ENCODE data around the gene MRPS5.

The MRPS5 gene

DNA sequence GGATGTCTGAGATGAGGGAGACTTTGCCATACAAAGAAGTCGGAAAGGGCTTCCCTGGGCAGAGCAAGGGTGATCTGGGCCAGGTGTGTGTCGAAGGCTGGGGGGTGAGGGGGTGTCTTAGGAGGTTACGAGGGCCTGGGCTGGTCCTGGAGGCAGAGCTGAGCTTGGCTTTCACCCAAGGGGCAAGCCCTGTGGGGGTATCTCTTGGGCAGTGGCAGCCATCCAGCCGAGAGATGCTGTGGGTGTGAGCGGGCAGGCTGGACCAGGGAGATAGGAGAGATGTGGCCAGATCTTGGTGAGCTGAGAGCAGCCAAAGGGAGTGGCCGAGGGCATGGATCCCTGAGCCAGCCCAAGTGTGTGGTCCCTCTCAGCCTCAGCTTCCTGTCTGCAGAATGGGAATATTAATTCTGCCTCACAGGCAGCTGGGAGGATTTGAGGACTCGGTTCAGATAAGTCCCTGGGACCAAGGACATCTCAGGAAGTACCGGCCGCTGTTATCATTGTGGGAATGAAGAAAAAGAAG, 63.1 kb downstream of the MRPS5 start:
- H3K27ac ChIP-seq, result no peak overlapping the region
- no peak for TF ChIP-seq ZFX (IDR thresholded peaks at IDR 0.05)
- TF ChIP-seq, protein P1, sequence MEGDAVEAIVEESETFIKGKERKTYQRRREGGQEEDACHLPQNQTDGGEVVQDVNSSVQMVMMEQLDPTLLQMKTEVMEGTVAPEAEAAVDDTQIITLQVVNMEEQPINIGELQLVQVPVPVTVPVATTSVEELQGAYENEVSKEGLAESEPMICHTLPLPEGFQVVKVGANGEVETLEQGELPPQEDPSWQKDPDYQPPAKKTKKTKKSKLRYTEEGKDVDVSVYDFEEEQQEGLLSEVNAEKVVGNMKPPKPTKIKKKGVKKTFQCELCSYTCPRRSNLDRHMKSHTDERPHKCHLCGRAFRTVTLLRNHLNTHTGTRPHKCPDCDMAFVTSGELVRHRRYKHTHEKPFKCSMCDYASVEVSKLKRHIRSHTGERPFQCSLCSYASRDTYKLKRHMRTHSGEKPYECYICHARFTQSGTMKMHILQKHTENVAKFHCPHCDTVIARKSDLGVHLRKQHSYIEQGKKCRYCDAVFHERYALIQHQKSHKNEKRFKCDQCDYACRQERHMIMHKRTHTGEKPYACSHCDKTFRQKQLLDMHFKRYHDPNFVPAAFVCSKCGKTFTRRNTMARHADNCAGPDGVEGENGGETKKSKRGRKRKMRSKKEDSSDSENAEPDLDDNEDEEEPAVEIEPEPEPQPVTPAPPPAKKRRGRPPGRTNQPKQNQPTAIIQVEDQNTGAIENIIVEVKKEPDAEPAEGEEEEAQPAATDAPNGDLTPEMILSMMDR (conservative IDR thresholded peaks at IDR 0.05), result no peak

- TF ChIP-seq ZFX (IDR thresholded peaks at IDR 0.05), result no peak
- TF ChIP-seq, protein P1 (conservative IDR thresholded peaks at IDR 0.05), result no peak
- no peak overlapping the region for H3K27ac ChIP-seq
These were observed 63.9 kb downstream of the MRPS5 start for GRCh38 chr2:95057535-95058370.

GRCh38 chr2:95056461-95057459, 64.8 kb downstream of the MRPS5 start:
- TF ChIP-seq, protein P1 (conservative IDR thresholded peaks at IDR 0.05), result no peak
- TF ChIP-seq ZFX (IDR thresholded peaks at IDR 0.05), result no peak
- no peak overlapping the region for H3K27ac ChIP-seq

- TF ChIP-seq, protein P1 (conservative IDR thresholded peaks at IDR 0.05), result no peak
- TF ChIP-seq ZFX (IDR thresholded peaks at IDR 0.05), result no peak
These were observed 65.6 kb downstream of the MRPS5 start for GRCh38 chr2:95056044-95056443.

GRCh38 chr2:95055262-95055661, 66.3 kb downstream of the MRPS5 start:
- no peak overlapping the region for H3K27ac ChIP-seq
- TF ChIP-seq, protein P1 (conservative IDR thresholded peaks at IDR 0.05), result no peak
- no peak for TF ChIP-seq ZFX (IDR thresholded peaks at IDR 0.05)

More at GRCh38 chr2:95056044-95056443, 65.6 kb downstream of the MRPS5 start:
- H3K27ac ChIP-seq, result no peak overlapping the region

- H3K27ac ChIP-seq, result no peak overlapping the region
- TF ChIP-seq ZFX (IDR thresholded peaks at IDR 0.05), result no peak
- TF ChIP-seq, protein P1 (conservative IDR thresholded peaks at IDR 0.05), result no peak
These were observed 67.6 kb downstream of the MRPS5 start for GRCh38 chr2:95054016-95054415.

All from C4-2B (cell line).